Measurements from ENCODE around the gene MAD2L2. TPM values are rescaled to one million over a fixed set of nuclear protein-coding genes. Genes with fewer than 3 reads are reported as not detected.

MAD2L2 gene
- total RNA-seq, 1 donor from 2014 or later: 22.0 TPM

- ATAC-seq: no peak
- DNase-seq (ENCODE audit: low spot score): no peak
- intact Hi-C loops (cut with DNase I): no loop called here
Measured at GRCh38 chr1:11690397-11691301, 9.7 kb upstream of the MAD2L2 start.

- no peak for DNase-seq (ENCODE audit: low spot score)
- ATAC-seq: no peak
- intact Hi-C loops (cut with DNase I): no loop called here
Measured at GRCh38 chr1:11688506-11688905, 7.6 kb upstream of the MAD2L2 start.

GRCh38 chr1:11685210-11685752, 4.3 kb upstream of the MAD2L2 start:
- DNase-seq (ENCODE audit: low spot score) (no peak), ATAC-seq (no peak)
- intact Hi-C loops (cut with DNase I): no loop called here

- DNase-seq (ENCODE audit: low spot score) (no peak), ATAC-seq (no peak)
- intact Hi-C loops (cut with DNase I): no loop called here
Measured at GRCh38 chr1:11684070-11684469, 3.1 kb upstream of the MAD2L2 start.

- no peak for DNase-seq (ENCODE audit: low spot score)
- ATAC-seq: no peak
- intact Hi-C loops (cut with DNase I): no loop called here
Measured at GRCh38 chr1:11682799-11683198, 1.9 kb upstream of the MAD2L2 start.

GRCh38 chr1:11682287-11682771, 1.4 kb upstream of the MAD2L2 start:
- no peak for DNase-seq (ENCODE audit: low spot score)
- ATAC-seq: no peak
- intact Hi-C loops (cut with DNase I): no loop called here

GRCh38 chr1:11680270-11681070, 478 bp downstream of the MAD2L2 start:
- intact Hi-C loops (cut with DNase I): no loop called here
- no peak for DNase-seq (ENCODE audit: low spot score)
- ATAC-seq: peak; percentile 33

GRCh38 chr1:11678442-11678841, 2.5 kb downstream of the MAD2L2 start:
- DNase-seq (ENCODE audit: low spot score) (no peak), ATAC-seq (no peak)

GRCh38 chr1:11676386-11677103, 4.4 kb downstream of the MAD2L2 start:
- ATAC-seq (no peak), DNase-seq (ENCODE audit: low spot score) (no peak)
- intact Hi-C loops (cut with DNase I): no loop called here

More at GRCh38 chr1:11678442-11678841, 2.5 kb downstream of the MAD2L2 start:
- intact Hi-C loops (cut with DNase I): no loop called here

- ATAC-seq (no peak), DNase-seq (ENCODE audit: low spot score) (no peak)
- intact Hi-C loops (cut with DNase I): no loop called here
Measured at GRCh38 chr1:11675325-11675724, 5.6 kb downstream of the MAD2L2 start.

- DNase-seq (ENCODE audit: low spot score) (no peak), ATAC-seq (no peak)
- intact Hi-C loops (cut with DNase I): no loop called here
Measured at GRCh38 chr1:11674488-11674887, 6.5 kb downstream of the MAD2L2 start.

- DNase-seq (ENCODE audit: low spot score): no peak
- intact Hi-C loops (cut with DNase I): no loop called here
- ATAC-seq: no peak
Measured at GRCh38 chr1:11673089-11673769, 7.7 kb downstream of the MAD2L2 start.

GRCh38 chr1:11671544-11672286, 9.2 kb downstream of the MAD2L2 start:
- DNase-seq (ENCODE audit: low spot score) (no peak), ATAC-seq (no peak)
- intact Hi-C loops (cut with DNase I): no loop called here

GRCh38 chr1:11671205-11671543, 9.8 kb downstream of the MAD2L2 start:
- intact Hi-C loops (cut with DNase I): no loop called here
- DNase-seq (ENCODE audit: low spot score): no peak
- no peak for ATAC-seq

- intact Hi-C loops (cut with DNase I): no loop called here
Measured at GRCh38 chr1:11670747-11671146, 10.2 kb downstream of the MAD2L2 start.

GRCh38 chr1:11668516-11668915, 12.4 kb downstream of the MAD2L2 start:
- ATAC-seq (no peak), DNase-seq (ENCODE audit: low spot score) (no peak)
- intact Hi-C loops (cut with DNase I): no loop called here

More at GRCh38 chr1:11670747-11671146, 10.2 kb downstream of the MAD2L2 start:
- no peak for ATAC-seq
- no peak for DNase-seq (ENCODE audit: low spot score)

GRCh38 chr1:11664336-11665065, 16.4 kb downstream of the MAD2L2 start:
- intact Hi-C loops (cut with DNase I): no loop called here
- ATAC-seq (peak; percentile 59), DNase-seq (ENCODE audit: low spot score) (no peak)
